ENCODE data around the gene DIRAS1. TPM values are rescaled to one million over a fixed set of nuclear protein-coding genes. Genes with fewer than 3 reads are reported as not detected.

The DIRAS1 gene
- total and polyA plus RNA-seq, 2 of the 8 experiments (the other 6 are each of a cell fraction or from before 2014, with no cell fraction given): 20.2 to 22.3 TPM

DNA sequence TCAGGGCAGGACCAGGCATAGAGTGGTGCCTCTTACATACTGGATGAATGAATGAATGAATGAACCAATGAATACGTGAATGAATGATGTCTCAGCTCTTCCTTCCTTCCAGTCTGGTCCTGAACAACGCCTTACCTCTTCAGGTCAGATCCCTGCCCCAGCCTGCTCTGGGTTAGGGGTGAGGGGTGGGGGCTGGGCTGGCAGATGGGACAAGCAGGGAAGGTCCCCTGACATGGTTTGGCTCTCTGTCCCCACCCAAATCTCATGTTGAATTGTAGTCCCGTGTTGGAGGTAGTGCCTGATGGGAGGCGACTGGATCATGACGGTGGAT, 9.3 kb downstream of the DIRAS1 start:
- H3K4me3 ChIP-seq (ENCODE audit: extremely low read depth in 1 of 4, insufficient read depth in 2 of 4, low read depth in 3 of 4, low read length in 4 of 4): no peak overlapping the region
- TF ChIP-seq TBP (IDR thresholded peaks at IDR 0.05; ENCODE audit: low read depth, low read length) (no peak), SIN3A (conservative IDR thresholded peaks at IDR 0.05 in 1 of 2, IDR thresholded peaks at IDR 0.05 in 1 of 2; ENCODE audit: low read depth in 1 of 2, low read length in 2 of 2) (no peak), PHF8 (conservative IDR thresholded peaks at IDR 0.05; ENCODE audit: low read depth, low read length) (no peak), TCF12 (IDR thresholded peaks at IDR 0.05; ENCODE audit: low read depth, low read length) (no peak)
- H2BK120ac ChIP-seq (replicated peaks; ENCODE audit: low read depth, low read length): no peak overlapping the region
- no peaks in the 10 kb centered on the region for H4K20me1 ChIP-seq (replicated peaks in 1 of 2; ENCODE audit: control insufficient read depth in 1 of 2, insufficient read depth in 2 of 2, low read length in 2 of 2)
- no peak overlapping the region for H2BK12ac ChIP-seq (ENCODE audit: low read depth, low read length)
- H3K27ac ChIP-seq (ENCODE audit: low read depth, low read length): no peak overlapping the region
- no peaks in the 10 kb centered on the region for H3K79me2 ChIP-seq (ENCODE audit: control insufficient read depth in 1 of 2, insufficient read depth in 2 of 2, low read length in 2 of 2)
- H2BK5ac ChIP-seq (ENCODE audit: low read depth, low read length): no peak overlapping the region
- no peak overlapping the region for H4K8ac ChIP-seq (ENCODE audit: extremely low read depth, insufficient read depth, low read length)
- no peak overlapping the region for H3K4me2 ChIP-seq (ENCODE audit: insufficient read depth in 1 of 2, low read depth in 2 of 2, low read length in 2 of 2)
- no peak overlapping the region; the same call in 1 of the 2 replicates for H2BK15ac ChIP-seq (ENCODE audit: low read length)
- no peak overlapping the region for H3K23ac ChIP-seq (ENCODE audit: insufficient read length)
- peaks cover 9 to 17% of the 10 kb centered on the region in 2 experiments; a peak in 3 of 4 replicates for H3K9me3 ChIP-seq (ENCODE audit: insufficient read depth in 2 of 2, low read depth in 1 of 2, low read length in 1 of 2)
- H3K36me3 ChIP-seq (ENCODE audit: control insufficient read depth in 2 of 4, insufficient read depth in 4 of 4, low read length in 3 of 4): peaks cover 0 to 13% (median 0%) of the 10 kb centered on the region in 4 experiments; a peak in 1 of 8 replicates
- H3K14ac ChIP-seq (ENCODE audit: insufficient read length): no peak overlapping the region
- no peaks in the 10 kb centered on the region for H3K79me1 ChIP-seq (ENCODE audit: low read depth, low read length)
- H3K56ac ChIP-seq (replicated peaks; ENCODE audit: insufficient read length, low read depth, low read length): no peak overlapping the region
- POLR2A ChIA-PET (ENCODE audit: partially characterized antibody): no interaction called here
- H4K91ac ChIP-seq (replicated peaks; ENCODE audit: insufficient read length, low read length): no peak overlapping the region
- no peak overlapping the region for H2BK20ac ChIP-seq (ENCODE audit: low read length)
- H2AK5ac ChIP-seq (ENCODE audit: low read depth, low read length): no peak overlapping the region
- H3K18ac ChIP-seq (ENCODE audit: extremely low read depth, low read length): no peak overlapping the region
- no peak overlapping the region for H3K4ac ChIP-seq (replicated peaks; ENCODE audit: insufficient read length, low read depth, low read length)
- H2AFZ ChIP-seq (ENCODE audit: low read length): no peak overlapping the region
- H3K23me2 ChIP-seq (ENCODE audit: low read depth, low read length): peaks cover 7% of the 10 kb centered on the region; the same call in 1 of the 2 replicates
- no peaks in the 10 kb centered on the region for H3K4me1 ChIP-seq (replicated peaks in 1 of 4; ENCODE audit: control insufficient read depth in 3 of 4, insufficient read depth in 4 of 4, low read length in 3 of 4)
- 83% methylated on average over 5 of the region's 5 CpGs; no CpG with 5 or more reads in 1 of the 2 experiments for WGBS, 2 experiments (ENCODE audit: extremely low coverage in 1 of 2, insufficient coverage in 1 of 2, insufficient read length in 1 of 2, insufficient replicate concordance in 2 of 2, low coverage in 1 of 2, low lambda C conversion rate in 2 of 2, missing lambda C conversion rate in 1 of 2)
- CTCF ChIA-PET (ENCODE audit: partially characterized antibody): interaction anchor here (0.8 to 1.5 kb wide), 3 partner anchors 12 to 234 kb away, joined by 3 to 4 read pairs (median 3); no protein-coding TSS in a partner anchor
- no peaks in the 10 kb centered on the region for H3K27me3 ChIP-seq (replicated peaks in 1 of 4; ENCODE audit: control insufficient read depth in 3 of 4, extremely low read depth in 1 of 4, insufficient read depth in 3 of 4, low read length in 3 of 4)
- no peak overlapping the region for H4K5ac ChIP-seq (ENCODE audit: insufficient read length, low read depth, low read length)
- FAIRE-seq (no peak), DNase-seq (ENCODE audit: low read depth in 1 of 2, low spot score in 2 of 2) (no peak)
- H3K9ac ChIP-seq (replicated peaks in 1 of 4; ENCODE audit: extremely low read depth in 1 of 4, low read depth in 3 of 4, low read length in 3 of 4): no peak overlapping the region

All from H1 (cell line).